ENCODE measurements around the gene RPL6. TPM values are rescaled to one million over a fixed set of nuclear protein-coding genes. Genes with fewer than 3 reads are reported as not detected.
"Not testable (repeated sequence)": the region's sequence is repeated elsewhere in the genome, so short reads cannot be mapped to it uniquely, and the experiment has no call there.

RPL6 gene
- polyA plus RNA-seq (ENCODE audit: low read depth in 6 of 6), result 100 to 1,000 TPM; 265 to 541 (median 474) TPM

DNA sequence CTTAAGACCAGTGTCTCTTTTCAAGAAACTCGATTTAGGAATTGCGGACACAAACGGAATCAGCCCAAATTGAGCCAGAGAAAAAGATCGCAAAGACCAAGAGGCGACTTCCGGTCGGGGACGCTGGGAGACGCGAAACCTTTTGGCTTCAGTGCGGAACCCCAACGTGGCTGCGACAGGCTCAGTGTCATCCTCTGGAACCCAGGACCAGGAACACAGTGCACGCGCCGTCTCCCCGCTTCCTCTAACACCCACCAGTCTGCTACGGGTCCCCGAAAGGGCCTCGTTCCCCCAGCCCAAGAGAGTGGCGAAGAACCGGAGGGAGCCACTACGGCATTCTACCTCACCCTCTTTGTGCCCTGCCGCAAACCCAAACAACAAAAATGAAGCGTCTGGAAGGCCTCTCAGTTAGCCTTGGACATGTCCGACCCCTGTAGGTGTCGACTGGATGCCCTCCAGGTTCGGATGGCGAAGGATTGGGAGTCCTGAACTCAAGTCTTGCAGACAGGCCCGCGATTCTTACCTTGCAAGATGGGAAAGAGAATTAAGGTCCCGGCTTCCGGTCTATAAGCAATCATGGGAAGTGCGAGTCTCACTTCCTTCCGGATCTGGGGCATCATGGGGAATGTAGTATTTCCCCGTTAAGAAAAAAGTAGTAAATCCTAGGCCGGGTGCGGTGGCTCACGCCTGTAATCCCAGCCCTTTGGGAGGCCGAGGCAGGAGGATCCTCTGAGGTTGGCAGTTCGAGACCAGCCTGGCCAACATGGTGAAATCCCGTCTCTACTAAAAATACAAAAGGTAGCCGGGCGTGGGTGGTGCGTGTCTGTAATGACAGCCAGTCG, at the start of gene RPL6:
TSS of gene RPL6 (minus strand) at position 542 of the 842 bp plus-strand sequence. CDS start 949 bp downstream, outside the sequence.
- peak; percentile 96 for ATAC-seq (ENCODE audit: low read depth in 2 of 2)
- Mint-ChIP-seq H3K27ac (peak within 1 kb of the TSS; percentile 98 to 100 (median 100)), H3K9me3 (no peaks in the 10 kb centered on the region), H3K27me3 (no peaks in the 10 kb centered on the region), H3K36me3 (peaks cover 18 to 20% of the 10 kb centered on the region in 2 donors), H3K4me1 (peaks cover 22 to 34% (median 29%) of the 10 kb centered on the region in 3 donors), H3K4me3 (peak within 1 kb of the TSS; percentile 99 to 100 (median 100))
- peak; percentile 78 for DNase-seq

DNA sequence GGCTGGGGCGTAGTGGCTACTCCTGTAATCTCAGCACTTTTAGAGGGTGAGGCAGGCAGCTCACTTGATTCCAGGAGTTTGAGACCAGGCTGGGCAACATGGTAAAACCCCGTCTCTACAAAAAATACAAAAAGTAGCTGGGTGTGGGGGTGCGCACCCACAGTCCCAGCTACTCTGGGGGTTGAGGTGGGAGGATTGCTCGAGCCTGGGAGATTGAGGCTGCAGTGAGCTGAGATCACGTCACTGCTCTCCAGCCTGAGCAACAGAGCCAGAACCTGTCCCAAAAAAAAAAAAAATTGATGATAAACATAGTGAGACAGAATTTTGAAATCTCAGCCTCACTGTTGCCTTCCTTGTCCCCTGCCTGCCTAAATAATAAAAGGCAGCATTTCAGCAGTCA, 49.3 kb upstream of the RPL6 start:
- peaks cover 0 to 9% (median 0%) of the 10 kb centered on the region in 3 donors for H3K4me1 Mint-ChIP-seq
- ATAC-seq (ENCODE audit: low read depth in 2 of 2), result no peak
- no peaks in the 10 kb centered on the region for H3K9me3 Mint-ChIP-seq
- no peak for DNase-seq
- no peak overlapping the region for H3K4me3 Mint-ChIP-seq
- H3K27ac Mint-ChIP-seq, result peak overlapping the region in 1 of 6 donors; percentile 72
- H3K36me3 Mint-ChIP-seq, result peaks cover 29 to 49% of the 10 kb centered on the region in 2 donors
- H3K27me3 Mint-ChIP-seq, result no peaks in the 10 kb centered on the region

DNA sequence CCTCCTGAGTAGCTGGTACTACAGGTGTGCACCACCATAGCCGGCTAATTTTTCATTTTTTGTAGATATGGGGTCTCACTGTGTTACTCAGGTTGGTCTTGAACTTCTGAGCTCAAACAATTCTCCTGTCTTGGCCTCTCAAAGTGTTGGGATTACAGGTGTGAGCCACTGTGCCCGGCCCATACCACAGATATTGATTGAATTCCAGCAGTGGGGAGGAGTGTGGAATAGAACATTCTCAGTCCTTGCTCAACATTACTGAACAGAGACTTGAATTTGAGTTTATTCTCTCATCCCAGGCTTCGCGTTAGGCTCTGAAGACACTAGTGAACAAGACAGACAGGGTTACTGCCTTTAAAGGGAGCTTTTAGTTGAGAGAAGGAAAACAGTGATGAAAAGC, 48.9 kb upstream of the RPL6 start:
- H3K9me3 Mint-ChIP-seq, result no peaks in the 10 kb centered on the region
- peaks cover 29 to 49% of the 10 kb centered on the region in 2 donors for H3K36me3 Mint-ChIP-seq
- no peak for ATAC-seq (ENCODE audit: low read depth in 2 of 2)
- H3K4me3 Mint-ChIP-seq, result no peak overlapping the region
- H3K27me3 Mint-ChIP-seq, result no peaks in the 10 kb centered on the region
- no peak for DNase-seq
- peaks cover 0 to 9% (median 0%) of the 10 kb centered on the region in 3 donors for H3K4me1 Mint-ChIP-seq
- no peak overlapping the region for H3K27ac Mint-ChIP-seq

GRCh38 chr12:112457142-112457541, 47.7 kb upstream of the RPL6 start:
- H3K36me3 Mint-ChIP-seq, result peaks cover 36 to 49% of the 10 kb centered on the region in 2 donors
- H3K27me3 Mint-ChIP-seq; DNase-seq; H3K4me3 Mint-ChIP-seq; H3K9me3 Mint-ChIP-seq; H3K4me1 Mint-ChIP-seq; ATAC-seq (ENCODE audit: low read depth in 2 of 2); H3K27ac Mint-ChIP-seq: not testable (repeated sequence)

GRCh38 chr12:112456029-112456428, 46.6 kb upstream of the RPL6 start:
- H3K4me3 Mint-ChIP-seq, result peak overlapping the region in 1 of 8 donors; percentile 3
- peaks cover 34 to 47% of the 10 kb centered on the region in 2 donors for H3K36me3 Mint-ChIP-seq
- H3K27me3 Mint-ChIP-seq, result no peaks in the 10 kb centered on the region
- ATAC-seq (ENCODE audit: low read depth in 2 of 2) (no peak), DNase-seq (no peak)
- no peaks in the 10 kb centered on the region for H3K9me3 Mint-ChIP-seq
- peak overlapping the region in 1 of 6 donors; percentile 18 for H3K27ac Mint-ChIP-seq
- peaks cover 0 to 8% (median 0%) of the 10 kb centered on the region in 3 donors for H3K4me1 Mint-ChIP-seq

DNA sequence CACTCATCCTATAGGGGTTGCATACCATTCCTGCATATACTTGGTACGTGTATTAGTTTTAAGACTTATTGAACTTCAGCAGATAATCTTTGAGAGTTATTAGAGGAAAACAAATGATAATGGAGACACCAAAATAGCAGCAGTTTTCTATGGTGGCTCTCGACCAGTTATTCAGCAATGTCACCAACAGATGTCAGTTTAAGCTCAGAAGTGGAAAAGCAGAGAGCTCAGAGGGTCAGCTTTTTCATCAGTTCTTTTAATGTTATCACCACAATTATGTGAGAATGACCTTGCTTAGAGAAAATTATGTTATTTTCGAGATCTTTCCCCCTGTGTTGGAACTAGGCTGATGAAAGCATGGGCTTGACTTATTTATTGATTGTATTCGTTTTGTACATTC, 41.3 kb upstream of the RPL6 start:
- no peak for ATAC-seq (ENCODE audit: low read depth in 2 of 2)

DNA sequence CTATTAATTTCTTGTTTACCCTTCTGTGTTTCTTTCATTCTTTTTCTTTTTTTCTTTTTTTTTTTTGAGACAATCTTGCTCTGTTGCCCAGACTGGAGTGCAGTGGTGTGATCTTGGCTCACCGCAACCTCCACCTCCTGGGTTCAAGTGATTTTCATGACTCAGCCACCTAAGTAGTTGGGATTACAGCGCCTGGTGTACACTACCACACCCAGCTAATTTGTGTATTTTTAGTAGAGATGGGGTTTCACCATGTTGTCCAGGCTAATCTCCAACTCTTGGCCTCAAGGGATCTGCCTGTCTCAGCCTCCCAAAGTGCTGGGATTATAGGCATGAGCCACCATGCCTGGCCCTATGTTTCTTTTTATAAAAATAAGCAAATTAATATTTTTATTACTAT, 38.8 kb upstream of the RPL6 start:
- not testable (repeated sequence) for H3K27me3 Mint-ChIP-seq, DNase-seq

More for the DNA sequence above, 41.3 kb upstream of the RPL6 start:
- Mint-ChIP-seq H3K9me3 (no peaks in the 10 kb centered on the region), H3K36me3 (peaks cover 17 to 28% of the 10 kb centered on the region in 2 donors), H3K27ac (peak overlapping the region in 1 of 6 donors; percentile 24), H3K4me3 (no peak overlapping the region), H3K4me1 (peaks cover 0 to 5% (median 4%) of the 10 kb centered on the region in 3 donors), H3K27me3 (no peaks in the 10 kb centered on the region)
- no peak for DNase-seq

GRCh38 chr12:112447106-112447505, 37.7 kb upstream of the RPL6 start:
- H3K27me3 Mint-ChIP-seq, result no peaks in the 10 kb centered on the region
- H3K27ac Mint-ChIP-seq, result peak overlapping the region in 4 of 6 donors; percentile 37 to 77 (median 66)
- DNase-seq (no peak), ATAC-seq (ENCODE audit: low read depth in 2 of 2) (no peak)
- no peak overlapping the region for H3K4me3 Mint-ChIP-seq
- peaks cover 0 to 11% (median 5%) of the 10 kb centered on the region in 3 donors for H3K4me1 Mint-ChIP-seq
- H3K9me3 Mint-ChIP-seq, result no peaks in the 10 kb centered on the region
- H3K36me3 Mint-ChIP-seq, result peaks cover 8 to 14% of the 10 kb centered on the region in 2 donors

More for the DNA sequence above, 38.8 kb upstream of the RPL6 start:
- H3K4me3 Mint-ChIP-seq; ATAC-seq (ENCODE audit: low read depth in 2 of 2); H3K4me1 Mint-ChIP-seq; H3K9me3 Mint-ChIP-seq: not testable (repeated sequence)
- Mint-ChIP-seq H3K36me3 (peaks cover 8 to 20% of the 10 kb centered on the region in 2 donors), H3K27ac (peak overlapping the region in 1 of 6 donors; percentile 89)

DNA sequence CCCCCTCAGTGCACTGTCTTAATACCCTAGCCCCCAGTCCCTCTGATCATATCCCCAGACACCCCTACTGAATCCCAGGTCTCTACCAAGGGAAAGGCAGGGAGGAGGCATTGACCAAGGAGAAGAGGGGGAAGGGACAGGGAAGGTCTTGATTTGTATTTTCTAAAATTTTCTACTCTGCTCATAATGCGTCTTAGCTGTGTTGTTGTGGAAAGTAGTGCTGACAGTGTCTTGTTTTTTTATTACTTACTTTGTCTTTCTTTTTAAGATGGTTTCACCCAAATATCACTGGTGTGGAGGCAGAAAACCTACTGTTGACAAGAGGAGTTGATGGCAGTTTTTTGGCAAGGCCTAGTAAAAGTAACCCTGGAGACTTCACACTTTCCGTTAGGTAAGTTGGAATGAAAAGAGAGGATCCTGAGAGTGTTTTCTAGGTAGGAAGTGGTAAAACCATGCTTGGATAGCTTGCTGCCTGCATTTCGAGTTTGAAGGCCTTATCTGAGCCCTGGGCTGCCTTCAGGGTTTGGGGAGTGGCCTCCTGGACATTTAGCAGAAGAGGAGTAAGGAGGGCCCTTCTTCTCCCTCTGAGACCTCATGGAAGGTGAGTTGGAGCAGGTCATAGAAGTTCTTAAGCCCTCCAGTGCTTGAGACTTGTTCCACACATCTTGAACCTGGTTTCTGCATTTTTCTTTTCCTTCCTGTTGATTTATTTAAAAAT, 36.8 kb upstream of the RPL6 start:
- H3K27ac Mint-ChIP-seq, result peak overlapping the region in 1 of 6 donors; percentile 86
- no peaks in the 10 kb centered on the region for H3K27me3 Mint-ChIP-seq
- H3K9me3 Mint-ChIP-seq, result no peaks in the 10 kb centered on the region
- peaks cover 0 to 11% (median 5%) of the 10 kb centered on the region in 3 donors for H3K4me1 Mint-ChIP-seq
- H3K36me3 Mint-ChIP-seq, result peaks cover 8 to 14% of the 10 kb centered on the region in 2 donors
- H3K4me3 Mint-ChIP-seq, result no peak overlapping the region
- DNase-seq (no peak), ATAC-seq (ENCODE audit: low read depth in 2 of 2) (no peak)

DNA sequence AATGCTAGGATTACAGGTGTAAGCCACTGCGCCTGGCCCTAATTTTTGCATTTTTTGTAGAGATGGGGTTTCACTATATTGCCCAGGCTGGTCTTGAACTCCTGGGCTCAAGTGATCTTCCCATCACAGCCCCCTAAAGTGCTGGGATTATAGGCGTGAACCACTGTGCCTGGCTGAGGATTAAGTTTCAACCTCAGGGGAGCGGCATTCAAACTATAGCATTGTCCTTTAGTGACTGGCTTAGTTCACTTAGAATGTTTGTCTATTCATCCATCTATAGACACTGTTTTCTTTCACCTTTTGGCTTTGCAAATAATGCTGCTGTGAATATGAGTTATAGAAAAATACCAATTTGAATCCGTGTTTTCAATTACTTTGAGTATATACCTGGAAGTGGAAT, 34.5 kb upstream of the RPL6 start:
- H3K9me3 Mint-ChIP-seq, result no peaks in the 10 kb centered on the region
- ATAC-seq (ENCODE audit: low read depth in 2 of 2), result no peak
- peaks cover 0 to 4% of the 10 kb centered on the region in 2 donors for H3K36me3 Mint-ChIP-seq
- H3K27ac Mint-ChIP-seq, result no peak overlapping the region
- H3K4me3 Mint-ChIP-seq, result no peak overlapping the region
- no peaks in the 10 kb centered on the region for H3K27me3 Mint-ChIP-seq
- H3K4me1 Mint-ChIP-seq, result peaks cover 0 to 11% (median 7%) of the 10 kb centered on the region in 3 donors
- no peak for DNase-seq

DNA sequence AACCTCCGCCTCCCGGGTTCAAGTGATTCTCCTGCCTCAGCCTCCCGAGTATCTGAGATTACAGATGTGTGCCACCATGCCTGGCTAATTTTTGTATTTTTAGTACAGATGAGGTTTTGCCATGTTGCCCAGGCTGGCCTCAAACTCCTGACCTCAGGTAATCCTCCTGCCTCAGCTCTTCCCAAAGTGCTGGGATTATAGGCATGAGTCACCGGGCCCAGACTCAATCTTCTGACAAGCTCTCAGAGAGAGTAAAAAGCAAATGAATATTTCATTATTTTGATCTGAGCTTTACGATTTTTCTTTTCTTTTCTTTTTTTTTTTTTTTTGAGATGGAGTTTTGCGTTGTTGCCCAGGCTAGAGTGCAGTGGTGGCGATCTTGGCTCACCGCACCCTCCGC, 31.2 kb upstream of the RPL6 start:
- not testable (repeated sequence) for ATAC-seq (ENCODE audit: low read depth in 2 of 2); H3K36me3 Mint-ChIP-seq; DNase-seq; H3K4me3 Mint-ChIP-seq; H3K27me3 Mint-ChIP-seq; H3K9me3 Mint-ChIP-seq
- H3K27ac Mint-ChIP-seq, result peak overlapping the region in 2 of 6 donors; percentile 76 to 82
- H3K4me1 Mint-ChIP-seq, result peaks cover 8 to 17% (median 10%) of the 10 kb centered on the region in 3 donors

DNA sequence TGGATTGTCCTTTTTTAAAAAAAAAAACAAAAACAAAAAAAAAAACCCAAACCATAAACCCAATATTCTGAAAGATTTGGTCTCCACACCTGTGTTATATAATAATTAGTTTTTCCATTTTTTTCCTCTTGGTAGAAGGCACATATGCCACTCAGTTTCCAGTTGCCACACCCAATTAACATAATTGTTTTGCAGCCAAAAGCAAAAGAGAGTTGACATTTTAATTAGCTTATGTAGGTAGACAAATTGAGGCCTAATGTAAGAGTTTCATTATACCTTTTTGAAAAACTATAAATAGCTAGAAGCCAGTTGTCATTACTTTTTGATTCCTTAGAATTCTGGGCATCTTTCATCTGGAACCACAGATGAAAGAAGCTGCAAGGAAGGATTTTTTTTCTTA, 30.4 kb upstream of the RPL6 start:
- H3K27ac Mint-ChIP-seq, result no peak overlapping the region

DNA sequence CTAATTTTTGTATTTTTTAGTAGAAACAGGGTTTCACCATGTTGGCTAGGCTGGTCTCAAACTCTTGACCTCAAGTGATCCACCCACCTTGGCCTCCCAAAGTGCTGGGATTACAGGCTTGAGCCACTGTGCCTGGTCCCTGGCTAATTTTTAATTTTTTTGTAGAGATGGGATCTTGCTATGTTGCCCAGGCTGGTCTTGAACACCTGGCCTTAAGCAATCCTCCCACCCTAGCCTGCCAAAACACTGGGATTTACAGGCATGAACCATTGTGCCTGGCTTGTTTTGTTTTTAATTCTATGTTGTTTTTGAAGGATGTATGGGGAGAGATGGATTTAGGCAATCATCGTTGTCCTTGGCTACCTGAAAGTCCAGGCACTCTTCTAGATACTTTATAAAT, 29.2 kb upstream of the RPL6 start:
- H3K27me3 Mint-ChIP-seq; ATAC-seq (ENCODE audit: low read depth in 2 of 2); H3K9me3 Mint-ChIP-seq; H3K36me3 Mint-ChIP-seq; DNase-seq: not testable (repeated sequence)
- Mint-ChIP-seq H3K27ac (peak overlapping the region in 1 of 6 donors; percentile 19), H3K4me1 (peaks cover 8 to 23% (median 8%) of the 10 kb centered on the region in 3 donors), H3K4me3 (peak overlapping the region in 1 of 8 donors; percentile 9)

More for the DNA sequence above, 30.4 kb upstream of the RPL6 start:
- peaks cover 8 to 20% (median 10%) of the 10 kb centered on the region in 3 donors for H3K4me1 Mint-ChIP-seq
- no peak overlapping the region for H3K4me3 Mint-ChIP-seq
- no peaks in the 10 kb centered on the region for H3K9me3 Mint-ChIP-seq
- no peaks in the 10 kb centered on the region for H3K36me3 Mint-ChIP-seq
- H3K27me3 Mint-ChIP-seq, result no peaks in the 10 kb centered on the region
- DNase-seq (no peak), ATAC-seq (ENCODE audit: low read depth in 2 of 2) (no peak)

Measured in naive B cell (primary cell).